K562 (cell line): ENCODE measurements around the gene LZTS2. TPM values are rescaled to one million over a fixed set of nuclear protein-coding genes. Genes with fewer than 3 reads are reported as not detected.

ENCODE experiments used
- ARID1B ChIP-seq: fragments of 450-650 bp; IDR thresholded peaks from 2 replicates; pipeline ENCODE4 v1.6.1; 2016; ENCODE audit warnings: antibody characterized with exemption, mild to moderate bottlenecking, inconsistent platforms
- CBFA2T3 ChIP-seq: fragments of 450-650 bp; IDR thresholded peaks from 2 replicates; pipeline ENCODE4 v1.6.1; 2017
- CBFB ChIP-seq: sonication (generic); formaldehyde crosslinking; IDR thresholded peaks from 2 replicates; pipeline ENCODE4 v1.4.0; 2020; ENCODE audit warnings: mild to moderate bottlenecking, missing genetic modification reagents
- CREBBP ChIP-seq: IDR thresholded peaks from one replicate; pipeline ENCODE4 v1.6.1; 2012; ENCODE audit warnings: low read depth, mild to moderate bottlenecking, control low read depth, inconsistent platforms, low read length
- DIDO1 ChIP-seq: fragments of 450-650 bp; IDR thresholded peaks from 2 replicates; pipeline ENCODE4 v1.6.1; 2016; ENCODE audit warnings: low read depth, missing biosample characterization, missing genetic modification characterization
- EGR1 ChIP-seq: fragments of 450-650 bp; conservative IDR thresholded peaks from 2 replicates; pipeline ENCODE4 v1.6.1; 2017; ENCODE audit warnings: mild to moderate bottlenecking
- EP300 ChIP-seq: IDR thresholded peaks from 2 replicates; pipeline ENCODE4 v1.6.1; 2012; ENCODE audit warnings: low read length, improper control_type of control experiment
- ETV1 ChIP-seq: fragments of 450-650 bp; conservative IDR thresholded peaks from 2 replicates; pipeline ENCODE4 v1.6.1; 2016; ENCODE audit warnings: missing genetic modification characterization, control low read depth, low read depth, missing compliant biosample characterization
- KLF6 ChIP-seq: fragments of 250-450 bp; sonication (Bioruptor Pico); IDR thresholded peaks from 2 replicates; pipeline ENCODE4 v1.4.0; 2020; ENCODE audit warnings: mild to moderate bottlenecking, moderate library complexity, borderline replicate concordance
- LCOR ChIP-seq: sonication (generic); formaldehyde crosslinking; IDR thresholded peaks from 2 replicates; pipeline ENCODE4 v1.8.0; 2022; ENCODE audit warnings: mild to moderate bottlenecking, missing genetic modification reagents
- POLR2A ChIP-seq: fragments of 450-650 bp; conservative IDR thresholded peaks from 2 replicates; pipeline ENCODE4 v1.6.1; 2016
- POLR3G ChIP-seq: IDR thresholded peaks from 2 replicates; pipeline ENCODE4 v1.6.1; 2011; ENCODE audit not compliant: insufficient read length, insufficient replicate concordance; ENCODE audit errors: extremely low read depth
- PPARD ChIP-seq: fragments of 250-450 bp; sonication (Bioruptor Pico); IDR thresholded peaks from 2 replicates; pipeline ENCODE4 v1.8.0; 2022; ENCODE audit warnings: inconsistent platforms, mild to moderate bottlenecking, moderate library complexity
- RB1 ChIP-seq: fragments of 450-650 bp; IDR thresholded peaks from 2 replicates; pipeline ENCODE4 v1.6.1; 2017; ENCODE audit warnings: low read depth, mild to moderate bottlenecking
- RFX7 ChIP-seq: fragments of 250-450 bp; sonication (Bioruptor Pico); IDR thresholded peaks from 2 replicates; pipeline ENCODE4 v1.5.1; 2021; ENCODE audit warnings: mild to moderate bottlenecking
- SRF ChIP-seq, 2 experiments: fragments of 250-450, 450-650 bp in 1 of 2; sonication (Bioruptor Pico) in 1 of 2; sonication (generic) in 1 of 2; formaldehyde crosslinking; IDR thresholded peaks; 2 replicates each; pipeline versions ENCODE4 v1.5.0 to v1.5.1; 2020 to 2022; ENCODE audit warnings: mild to moderate bottlenecking in 1 of 2, missing genetic modification reagents in 1 of 2
- SRSF7 ChIP-seq: fragments of 200-400 bp; formaldehyde crosslinking; optimal IDR thresholded peaks from 2 replicates; pipeline ENCODE3; 2017; ENCODE audit warnings: mild to moderate bottlenecking, low read depth, low read length
- TAF1 ChIP-seq: IDR thresholded peaks from 2 replicates; pipeline ENCODE4 v1.6.1; 2011; ENCODE audit warnings: mild to moderate bottlenecking, low read length, moderate library complexity; ENCODE audit not compliant: insufficient read depth, control insufficient read depth, severe bottlenecking; ENCODE audit errors: extremely low read depth
- ZNF134 ChIP-seq: fragments of 250-450 bp; sonication (Bioruptor Pico); conservative IDR thresholded peaks from 2 replicates; pipeline ENCODE4 v1.4.0; 2020
- ZNF197 ChIP-seq: fragments of 200-800 bp; sonication (Bioruptor generic); IDR thresholded peaks from 2 replicates; pipeline ENCODE4 v1.6.1; 2016; ENCODE audit warnings: low read depth, missing genetic modification characterization, missing compliant biosample characterization
- ZNF24 ChIP-seq: fragments of 450-650 bp; IDR thresholded peaks from 2 replicates; pipeline ENCODE4 v1.6.1; 2016
- ZNF324 ChIP-seq: fragments of 250-450 bp; sonication (Bioruptor Pico); IDR thresholded peaks from 2 replicates; pipeline ENCODE4 v1.4.0; 2020; ENCODE audit warnings: mild to moderate bottlenecking
- ZNF668 ChIP-seq: fragments of 250-450 bp; sonication (Bioruptor Pico); IDR thresholded peaks from 2 replicates; pipeline ENCODE4 v1.8.0; 2022; ENCODE audit warnings: mild to moderate bottlenecking, inconsistent platforms
- ZNF75A ChIP-seq: fragments of 450-650 bp; formaldehyde crosslinking; IDR thresholded peaks from 2 replicates; pipeline ENCODE4 v1.4.0; 2020; ENCODE audit warnings: mild to moderate bottlenecking
- polyA plus RNA-seq, 8 experiments: library from polyadenylated mRNA; depleted of rRNA in 4 of 8; stranded (reverse) in 5 of 8; unstranded in 3 of 8; fragments of >200 nt; fragmentation: Nextera tagmentation in 2 of 8; fragmentation: Illumina TruSeq in 1 of 8; extraction: Ambion mirVana in 2 of 8; extraction: Trizol in 1 of 8; gene quantifications; 2 replicates each; pipeline versions ENCODE4 v1.2.1 to v1.2.3, GENCODE V29; 2011 to 2014; ENCODE audit warnings: inconsistent platforms in 1 of 8, missing spikeins in 1 of 8
- total RNA-seq, 7 experiments: library from RNA; depleted of rRNA in 6 of 7; stranded (reverse); fragments of >200 nt in 6 of 7; fragmentation: Illumina TruSeq in 2 of 7; extraction: Trizol in 2 of 7; gene quantifications; 2 replicates each; pipeline versions ENCODE4 v1.2.1 to v1.2.3, GENCODE V29; 2011 to 2021; ENCODE audit warnings: low replicate concordance in 1 of 7
- TF ChIP-seq, protein P1 (sequence below): IDR thresholded peaks from 2 replicates; pipeline ENCODE4 v1.6.1; 2016; ENCODE audit warnings: missing genetic modification characterization, missing compliant biosample characterization
- TF ChIP-seq, protein P2 (sequence below), 2 experiments: fragments of 450-650 bp; IDR thresholded peaks; 2 replicates each; pipeline ENCODE4 v1.6.1; 2016
- TF ChIP-seq, protein P3 (sequence below): fragments of 250-450 bp; sonication (Bioruptor Pico); IDR thresholded peaks from 2 replicates; pipeline ENCODE4 v1.4.0; 2020

The LZTS2 gene
- total and polyA plus RNA-seq, 9 of the 15 experiments (the other 6 are each of a cell fraction or from before 2014, with no cell fraction given) = 0.23 to 42.5 (median 14.7) TPM

DNA sequence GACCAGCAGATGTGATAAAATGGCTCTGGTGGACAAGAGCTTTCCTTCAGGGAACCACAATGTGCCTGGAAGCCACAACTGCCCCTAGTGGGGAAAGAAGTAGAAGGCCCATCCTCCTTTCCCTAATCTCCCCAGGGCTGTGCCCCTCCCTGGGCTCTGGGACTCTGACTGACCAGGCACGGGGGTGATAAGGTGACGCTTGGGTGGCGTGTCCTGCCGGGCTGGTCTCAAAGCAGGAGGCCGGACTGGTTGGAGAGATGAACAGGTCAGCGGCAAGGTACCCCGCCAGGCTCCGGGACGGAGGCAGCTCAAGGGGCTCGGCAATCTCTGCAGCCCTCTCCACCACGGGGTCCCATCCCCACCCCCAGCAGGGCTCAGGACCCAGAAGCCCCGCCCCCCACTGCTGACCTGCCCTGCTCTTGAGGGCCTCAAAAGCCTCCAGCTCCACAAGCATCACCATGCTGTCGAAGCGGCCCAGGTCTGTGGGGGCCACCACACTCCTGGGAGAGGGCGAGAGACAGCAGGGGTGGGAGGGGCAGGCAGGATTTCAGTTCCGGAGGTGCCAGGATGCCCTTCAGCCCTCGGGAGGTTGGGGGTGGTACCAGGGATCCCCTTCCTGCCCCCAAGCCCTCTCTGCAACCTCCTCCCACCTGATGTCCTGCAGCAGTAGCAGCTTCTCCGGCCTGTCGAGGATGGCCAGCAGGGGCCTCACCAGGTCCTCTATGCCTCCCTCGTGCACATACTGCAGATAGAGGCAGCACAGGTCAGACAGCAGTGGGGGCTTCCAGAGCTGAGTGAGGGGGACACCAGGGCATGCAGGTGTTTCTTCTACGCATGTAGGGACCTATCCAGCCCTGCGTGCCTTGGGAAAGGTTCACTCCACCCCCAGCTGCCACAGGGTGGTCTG, 12.2 kb downstream of the LZTS2 start (continued):
- TF ChIP-seq RB1 = peak; percentile 51; the same call in 1 of the 2 replicates
- 0 out of 4 replicates have a peak, but pooled peaks of 1 of the 2 experiments have one; percentile 40 for TF ChIP-seq SRF (CRISPR knock-in tag; IDR thresholded peaks at IDR 0.05)
- no peak for TF ChIP-seq POLR3G
- TF ChIP-seq PPARD = no peak
- TF ChIP-seq RFX7 (CRISPR knock-in tag) = no peak
- TF ChIP-seq ETV1 (tag) = no peak
- no peak for TF ChIP-seq LCOR
- no peak for TF ChIP-seq ZNF668 (CRISPR knock-in tag)
- TF ChIP-seq ZNF324 (CRISPR knock-in tag) = no peak
- no peak for TF ChIP-seq POLR2A
- TF ChIP-seq, protein P1, sequence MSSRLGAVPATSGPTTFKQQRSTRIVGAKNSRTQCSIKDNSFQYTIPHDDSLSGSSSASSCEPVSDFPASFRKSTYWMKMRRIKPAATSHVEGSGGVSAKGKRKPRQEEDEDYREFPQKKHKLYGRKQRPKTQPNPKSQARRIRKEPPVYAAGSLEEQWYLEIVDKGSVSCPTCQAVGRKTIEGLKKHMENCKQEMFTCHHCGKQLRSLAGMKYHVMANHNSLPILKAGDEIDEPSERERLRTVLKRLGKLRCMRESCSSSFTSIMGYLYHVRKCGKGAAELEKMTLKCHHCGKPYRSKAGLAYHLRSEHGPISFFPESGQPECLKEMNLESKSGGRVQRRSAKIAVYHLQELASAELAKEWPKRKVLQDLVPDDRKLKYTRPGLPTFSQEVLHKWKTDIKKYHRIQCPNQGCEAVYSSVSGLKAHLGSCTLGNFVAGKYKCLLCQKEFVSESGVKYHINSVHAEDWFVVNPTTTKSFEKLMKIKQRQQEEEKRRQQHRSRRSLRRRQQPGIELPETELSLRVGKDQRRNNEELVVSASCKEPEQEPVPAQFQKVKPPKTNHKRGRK (tag) = no peak
- TF ChIP-seq CREBBP = no peak
- TF ChIP-seq, protein P2, sequence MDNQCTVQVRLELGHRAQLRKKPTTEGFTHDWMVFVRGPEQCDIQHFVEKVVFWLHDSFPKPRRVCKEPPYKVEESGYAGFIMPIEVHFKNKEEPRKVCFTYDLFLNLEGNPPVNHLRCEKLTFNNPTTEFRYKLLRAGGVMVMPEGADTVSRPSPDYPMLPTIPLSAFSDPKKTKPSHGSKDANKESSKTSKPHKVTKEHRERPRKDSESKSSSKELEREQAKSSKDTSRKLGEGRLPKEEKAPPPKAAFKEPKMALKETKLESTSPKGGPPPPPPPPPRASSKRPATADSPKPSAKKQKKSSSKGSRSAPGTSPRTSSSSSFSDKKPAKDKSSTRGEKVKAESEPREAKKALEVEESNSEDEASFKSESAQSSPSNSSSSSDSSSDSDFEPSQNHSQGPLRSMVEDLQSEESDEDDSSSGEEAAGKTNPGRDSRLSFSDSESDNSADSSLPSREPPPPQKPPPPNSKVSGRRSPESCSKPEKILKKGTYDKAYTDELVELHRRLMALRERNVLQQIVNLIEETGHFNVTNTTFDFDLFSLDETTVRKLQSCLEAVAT (IDR thresholded peaks at IDR 0.05) = no peak
- no peak for TF ChIP-seq EGR1
- TF ChIP-seq TAF1 = no peak
- no peak for TF ChIP-seq ZNF134 (CRISPR knock-in tag)
- no peak for TF ChIP-seq ZNF24
- TF ChIP-seq, protein P3, sequence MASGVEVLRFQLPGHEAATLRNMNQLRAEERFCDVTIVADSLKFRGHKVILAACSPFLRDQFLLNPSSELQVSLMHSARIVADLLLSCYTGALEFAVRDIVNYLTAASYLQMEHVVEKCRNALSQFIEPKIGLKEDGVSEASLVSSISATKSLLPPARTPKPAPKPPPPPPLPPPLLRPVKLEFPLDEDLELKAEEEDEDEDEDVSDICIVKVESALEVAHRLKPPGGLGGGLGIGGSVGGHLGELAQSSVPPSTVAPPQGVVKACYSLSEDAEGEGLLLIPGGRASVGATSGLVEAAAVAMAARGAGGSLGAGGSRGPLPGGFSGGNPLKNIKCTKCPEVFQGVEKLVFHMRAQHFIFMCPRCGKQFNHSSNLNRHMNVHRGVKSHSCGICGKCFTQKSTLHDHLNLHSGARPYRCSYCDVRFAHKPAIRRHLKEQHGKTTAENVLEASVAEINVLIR (CRISPR knock-in tag) = no peak
- TF ChIP-seq SRSF7 = no peak
- TF ChIP-seq ZNF197 (CRISPR knock-in tag) = no peak
- TF ChIP-seq EP300 = no peak; the same call in 1 of the 2 replicates
- no peak for TF ChIP-seq CBFB (CRISPR knock-in tag)
- no peak for TF ChIP-seq KLF6 (CRISPR knock-in tag)
- TF ChIP-seq CBFA2T3 = peak; percentile 48; the same call in 1 of the 2 replicates
- TF ChIP-seq DIDO1 (tag) = no peak
- TF ChIP-seq ZNF75A = no peak
- peak; percentile 50; the same call in 1 of the 2 replicates for TF ChIP-seq ARID1B
